HepG2 (cell line): Measurements from ENCODE around the gene TRIM7. TPM values are rescaled to one million over a fixed set of nuclear protein-coding genes. Genes with fewer than 3 reads are reported as not detected.

Experiments used
- ARID2 ChIP-seq: sonication (generic); formaldehyde crosslinking; IDR thresholded peaks from 2 replicates; pipeline ENCODE4 v1.8.1; 2022; ENCODE audit warnings: mild to moderate bottlenecking, missing genetic modification reagents, borderline replicate concordance
- ATF6 ChIP-seq: sonication (generic); formaldehyde crosslinking; conservative IDR thresholded peaks from 2 replicates; pipeline ENCODE4 v1.4.0; 2020; ENCODE audit warnings: missing genetic modification reagents
- ISL2 ChIP-seq: sonication (generic); formaldehyde crosslinking; IDR thresholded peaks from 2 replicates; pipeline ENCODE4 v1.5.0; 2020; ENCODE audit warnings: missing genetic modification reagents
- KLF12 ChIP-seq: sonication (generic); formaldehyde crosslinking; IDR thresholded peaks from 2 replicates; pipeline ENCODE4 v1.4.0; 2020; ENCODE audit warnings: missing genetic modification reagents, borderline replicate concordance
- MXI1 ChIP-seq: IDR thresholded peaks from 3 replicates; pipeline ENCODE4 v1.6.1; 2012; ENCODE audit warnings: low read depth, low read length, inconsistent platforms, borderline replicate concordance
- NR2F6 ChIP-seq, 2 experiments: IDR thresholded peaks; 2 replicates each; pipeline ENCODE4 v1.6.1; 2016; ENCODE audit warnings: antibody characterized with exemption in 1 of 2, mild to moderate bottlenecking in 1 of 2
- NRL ChIP-seq: sonication (generic); formaldehyde crosslinking; IDR thresholded peaks from 2 replicates; pipeline ENCODE4 v1.5.0; 2020; ENCODE audit warnings: missing genetic modification reagents, mild to moderate bottlenecking, moderate library complexity, borderline replicate concordance
- PLRG1 ChIP-seq: fragments of 450-650 bp; conservative IDR thresholded peaks from 2 replicates; pipeline ENCODE4 v1.6.1; 2016
- REL ChIP-seq: sonication (generic); formaldehyde crosslinking; conservative IDR thresholded peaks from 2 replicates; pipeline ENCODE4 v1.8.0; 2022; ENCODE audit warnings: mild to moderate bottlenecking, missing genetic modification reagents, moderate library complexity
- RFX5 ChIP-seq: IDR thresholded peaks from 2 replicates; pipeline ENCODE4 v1.6.1; 2011; ENCODE audit warnings: low read depth, low read length, improper control_type of control experiment
- SOX13 ChIP-seq, 3 experiments: fragments of 450-650 bp in 1 of 3; sonication (generic) in 1 of 3; formaldehyde crosslinking in 1 of 3; IDR thresholded peaks in 2 of 3; conservative IDR thresholded peaks in 1 of 3; 2 replicates each; pipeline versions ENCODE4 v1.5.0 to v1.6.1; 2016 to 2020; ENCODE audit warnings: antibody characterized with exemption in 1 of 3, mild to moderate bottlenecking in 1 of 3, missing compliant biosample characterization in 1 of 3, missing genetic modification reagents in 1 of 3, moderate library complexity in 1 of 3
- ZNF646 ChIP-seq: sonication (generic); formaldehyde crosslinking; IDR thresholded peaks from 2 replicates; pipeline ENCODE4 v1.9.0; 2021; ENCODE audit warnings: mild to moderate bottlenecking, missing genetic modification reagents
- ZNF670 ChIP-seq: sonication (generic); formaldehyde crosslinking; IDR thresholded peaks from 2 replicates; pipeline ENCODE4 v1.8.0; 2022; ENCODE audit warnings: mild to moderate bottlenecking, missing genetic modification reagents, borderline replicate concordance
- polyA plus RNA-seq, 8 experiments: library from polyadenylated mRNA; depleted of rRNA in 3 of 8; stranded (reverse) in 7 of 8; unstranded in 1 of 8; fragments of >200 nt; fragmentation: Illumina TruSeq in 4 of 8; extraction: Trizol in 4 of 8; gene quantifications; 2 replicates each; pipeline versions ENCODE4 v1.2.1 to v1.2.3, GENCODE V29; 2011 to 2016; ENCODE audit warnings: low read depth in 4 of 8, missing spikeins in 1 of 8, mixed read lengths in 1 of 8; ENCODE audit not compliant: insufficient read depth in 1 of 8
- total RNA-seq, 5 experiments: library from RNA; depleted of rRNA; stranded (reverse); fragments of >200 nt; fragmentation: Illumina TruSeq; extraction: Trizol; gene quantifications; 2 replicates each; pipeline ENCODE4 v1.2.3, GENCODE V29; 2016; ENCODE audit warnings: low read depth in 1 of 5
- TF ChIP-seq, protein P1 (sequence below): sonication (generic); formaldehyde crosslinking; IDR thresholded peaks from 2 replicates; pipeline ENCODE4 v1.5.1; 2020; ENCODE audit warnings: mild to moderate bottlenecking, missing genetic modification reagents, borderline replicate concordance

TRIM7 gene
- total and polyA plus RNA-seq, 2 of the 13 experiments (the other 11 are each of a cell fraction or from before 2014, with no cell fraction given), result 0.13 TPM; not detected in 1

- TF ChIP-seq ZNF646 (CRISPR knock-in tag) (no peak), SOX13 (IDR thresholded peaks at IDR 0.05) (peak; percentile 50; the same call in 1 of the 2 replicates), SOX13 (CRISPR knock-in tag; conservative IDR thresholded peaks at IDR 0.05 in 1 of 2, IDR thresholded peaks at IDR 0.05 in 1 of 2) (no peak; a peak in 1 of 4 replicates), PLRG1 (no peak), ZNF670 (CRISPR knock-in tag) (no peak), RFX5 (no peak), MXI1 (no peak), ISL2 (CRISPR knock-in tag) (peak; percentile 47; the same call in 1 of the 2 replicates), ARID2 (CRISPR knock-in tag) (no peak), NR2F6 (IDR thresholded peaks at IDR 0.05) (no peak), NR2F6 (CRISPR knock-in tag; IDR thresholded peaks at IDR 0.05) (no peak), NRL (no peak), KLF12 (0 out of 2 replicates have a peak, but pooled peaks have one; percentile 43), REL (CRISPR knock-in tag) (no peak), ATF6 (no peak)
- TF ChIP-seq, protein P1, sequence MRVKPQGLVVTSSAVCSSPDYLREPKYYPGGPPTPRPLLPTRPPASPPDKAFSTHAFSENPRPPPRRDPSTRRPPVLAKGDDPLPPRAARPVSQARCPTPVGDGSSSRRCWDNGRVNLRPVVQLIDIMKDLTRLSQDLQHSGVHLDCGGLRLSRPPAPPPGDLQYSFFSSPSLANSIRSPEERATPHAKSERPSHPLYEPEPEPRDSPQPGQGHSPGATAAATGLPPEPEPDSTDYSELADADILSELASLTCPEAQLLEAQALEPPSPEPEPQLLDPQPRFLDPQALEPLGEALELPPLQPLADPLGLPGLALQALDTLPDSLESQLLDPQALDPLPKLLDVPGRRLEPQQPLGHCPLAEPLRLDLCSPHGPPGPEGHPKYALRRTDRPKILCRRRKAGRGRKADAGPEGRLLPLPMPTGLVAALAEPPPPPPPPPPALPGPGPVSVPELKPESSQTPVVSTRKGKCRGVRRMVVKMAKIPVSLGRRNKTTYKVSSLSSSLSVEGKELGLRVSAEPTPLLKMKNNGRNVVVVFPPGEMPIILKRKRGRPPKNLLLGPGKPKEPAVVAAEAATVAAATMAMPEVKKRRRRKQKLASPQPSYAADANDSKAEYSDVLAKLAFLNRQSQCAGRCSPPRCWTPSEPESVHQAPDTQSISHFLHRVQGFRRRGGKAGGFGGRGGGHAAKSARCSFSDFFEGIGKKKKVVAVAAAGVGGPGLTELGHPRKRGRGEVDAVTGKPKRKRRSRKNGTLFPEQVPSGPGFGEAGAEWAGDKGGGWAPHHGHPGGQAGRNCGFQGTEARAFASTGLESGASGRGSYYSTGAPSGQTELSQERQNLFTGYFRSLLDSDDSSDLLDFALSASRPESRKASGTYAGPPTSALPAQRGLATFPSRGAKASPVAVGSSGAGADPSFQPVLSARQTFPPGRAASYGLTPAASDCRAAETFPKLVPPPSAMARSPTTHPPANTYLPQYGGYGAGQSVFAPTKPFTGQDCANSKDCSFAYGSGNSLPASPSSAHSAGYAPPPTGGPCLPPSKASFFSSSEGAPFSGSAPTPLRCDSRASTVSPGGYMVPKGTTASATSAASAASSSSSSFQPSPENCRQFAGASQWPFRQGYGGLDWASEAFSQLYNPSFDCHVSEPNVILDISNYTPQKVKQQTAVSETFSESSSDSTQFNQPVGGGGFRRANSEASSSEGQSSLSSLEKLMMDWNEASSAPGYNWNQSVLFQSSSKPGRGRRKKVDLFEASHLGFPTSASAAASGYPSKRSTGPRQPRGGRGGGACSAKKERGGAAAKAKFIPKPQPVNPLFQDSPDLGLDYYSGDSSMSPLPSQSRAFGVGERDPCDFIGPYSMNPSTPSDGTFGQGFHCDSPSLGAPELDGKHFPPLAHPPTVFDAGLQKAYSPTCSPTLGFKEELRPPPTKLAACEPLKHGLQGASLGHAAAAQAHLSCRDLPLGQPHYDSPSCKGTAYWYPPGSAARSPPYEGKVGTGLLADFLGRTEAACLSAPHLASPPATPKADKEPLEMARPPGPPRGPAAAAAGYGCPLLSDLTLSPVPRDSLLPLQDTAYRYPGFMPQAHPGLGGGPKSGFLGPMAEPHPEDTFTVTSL (CRISPR knock-in tag), result 0 out of 2 replicates have a peak, but pooled peaks have one; percentile 31
These were observed 17.3 kb downstream of the TRIM7 start (continued) for GRCh38 chr5:181187500-181188213.
